HG03442 (cell line): Measurements from ENCODE around the gene KDM1A.

ENCODE experiments used
- ATAC-seq: cut with Tn5 transposase; IDR thresholded peaks from one replicate; pipeline ENCODE4 v1.9.1; 2021; ENCODE audit warnings: mild to moderate bottlenecking, moderate library complexity; ENCODE audit not compliant: unreplicated experiment

The KDM1A gene

DNA sequence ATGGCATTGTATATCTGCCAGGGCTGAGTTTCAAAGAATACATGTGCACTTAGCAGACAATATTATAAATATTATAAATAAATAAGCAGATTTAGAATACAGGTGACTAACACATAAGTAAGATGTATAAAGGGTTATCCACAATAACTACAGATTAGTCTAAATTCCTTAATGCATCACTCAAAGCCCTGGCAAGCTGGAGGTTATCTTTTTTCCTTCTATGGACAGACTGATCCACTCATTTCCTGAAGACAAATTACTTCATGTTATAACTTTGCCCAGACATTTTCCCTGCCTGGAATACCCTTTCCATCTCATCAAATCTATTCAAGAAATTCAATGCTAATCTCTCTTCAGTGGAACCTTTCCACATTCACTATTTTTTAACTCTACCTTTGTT is 110.6 kb downstream of the KDM1A start:
- ATAC-seq, result no peak

DNA sequence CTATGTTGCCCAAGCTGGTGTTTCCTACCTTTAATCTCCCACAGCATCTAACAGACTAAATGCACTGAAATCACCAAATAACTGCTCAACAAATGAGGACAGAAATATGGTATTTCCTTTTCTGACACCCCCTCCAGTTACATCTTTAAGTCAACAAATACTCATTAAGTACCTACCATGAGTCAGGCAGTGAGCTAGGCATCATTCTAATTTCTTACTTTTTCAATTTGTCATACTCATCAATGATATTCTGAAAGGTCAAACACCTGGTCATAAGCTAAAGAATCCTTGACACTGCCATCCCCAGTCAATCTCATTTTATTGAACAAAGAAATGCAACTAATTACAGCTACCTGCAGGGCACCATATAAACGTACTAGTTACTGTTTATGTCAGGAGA is 112.8 kb downstream of the KDM1A start:
- ATAC-seq, result no peak
